ENCODE data around the gene AGPAT4. TPM values are rescaled to one million over a fixed set of nuclear protein-coding genes. Genes with fewer than 3 reads are reported as not detected.

Gene AGPAT4
- total and polyA plus RNA-seq, 2 of the 4 experiments (the other 2 are of a cell fraction), result 3.6 to 3.8 TPM

DNA sequence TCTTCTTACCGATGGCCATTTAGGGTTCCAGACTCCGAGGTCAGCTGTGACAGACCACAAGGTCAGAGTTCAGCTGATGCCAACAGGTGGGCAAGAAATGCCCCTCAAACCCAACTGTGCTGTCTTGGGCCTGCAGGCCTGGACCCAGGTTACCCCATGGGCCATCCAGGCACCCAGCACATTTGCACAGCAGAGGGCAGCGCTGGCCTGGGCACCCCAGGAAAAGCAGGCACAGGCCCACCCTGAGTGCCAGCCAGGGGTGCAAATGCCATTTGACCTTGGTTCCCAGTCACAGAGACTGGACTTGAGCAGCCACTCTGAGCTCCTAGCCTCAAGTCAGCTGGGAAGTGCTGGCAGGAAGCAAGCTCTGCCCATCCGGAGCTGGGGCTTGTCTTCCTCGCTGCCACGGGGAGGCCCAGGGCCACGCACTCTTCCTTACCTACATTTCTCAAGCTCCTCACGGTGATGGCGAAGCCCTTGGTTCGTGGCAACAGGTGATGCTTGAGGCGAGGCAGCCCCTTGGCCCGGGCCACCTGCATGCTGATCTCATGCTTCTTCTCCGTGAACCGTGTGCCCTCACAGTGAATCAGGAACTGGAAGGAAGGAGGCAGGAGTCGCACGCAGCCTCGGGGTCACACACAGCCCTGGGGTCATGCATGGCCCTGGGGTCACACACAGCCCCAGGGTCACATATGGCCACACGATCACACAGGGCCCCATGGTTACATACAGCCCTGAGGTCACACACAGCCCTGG, 120.8 kb downstream of the AGPAT4 start:
- TF ChIP-seq POLR2A (IDR thresholded peaks at IDR 0.05; ENCODE audit: low read depth, low read length) (no peak), RFX5 (IDR thresholded peaks at IDR 0.05; ENCODE audit: low read depth, low read length) (no peak), MAZ (IDR thresholded peaks at IDR 0.05; ENCODE audit: borderline replicate concordance, low read depth, low read length) (no peak), RAD21 (IDR thresholded peaks at IDR 0.05; ENCODE audit: low read length) (peak; percentile 66), MAFK (IDR thresholded peaks at IDR 0.05; ENCODE audit: low read depth, low read length) (no peak), MXI1 (IDR thresholded peaks at IDR 0.05; ENCODE audit: borderline replicate concordance, low read depth, low read length) (no peak), BHLHE40 (IDR thresholded peaks at IDR 0.05; ENCODE audit: low read depth, low read length) (no peak), SMC3 (IDR thresholded peaks at IDR 0.05; ENCODE audit: low read depth, low read length) (peak; percentile 54), FOS (IDR thresholded peaks at IDR 0.05; ENCODE audit: low read depth, low read length) (no peak)
- TF ChIP-seq, protein P1, sequence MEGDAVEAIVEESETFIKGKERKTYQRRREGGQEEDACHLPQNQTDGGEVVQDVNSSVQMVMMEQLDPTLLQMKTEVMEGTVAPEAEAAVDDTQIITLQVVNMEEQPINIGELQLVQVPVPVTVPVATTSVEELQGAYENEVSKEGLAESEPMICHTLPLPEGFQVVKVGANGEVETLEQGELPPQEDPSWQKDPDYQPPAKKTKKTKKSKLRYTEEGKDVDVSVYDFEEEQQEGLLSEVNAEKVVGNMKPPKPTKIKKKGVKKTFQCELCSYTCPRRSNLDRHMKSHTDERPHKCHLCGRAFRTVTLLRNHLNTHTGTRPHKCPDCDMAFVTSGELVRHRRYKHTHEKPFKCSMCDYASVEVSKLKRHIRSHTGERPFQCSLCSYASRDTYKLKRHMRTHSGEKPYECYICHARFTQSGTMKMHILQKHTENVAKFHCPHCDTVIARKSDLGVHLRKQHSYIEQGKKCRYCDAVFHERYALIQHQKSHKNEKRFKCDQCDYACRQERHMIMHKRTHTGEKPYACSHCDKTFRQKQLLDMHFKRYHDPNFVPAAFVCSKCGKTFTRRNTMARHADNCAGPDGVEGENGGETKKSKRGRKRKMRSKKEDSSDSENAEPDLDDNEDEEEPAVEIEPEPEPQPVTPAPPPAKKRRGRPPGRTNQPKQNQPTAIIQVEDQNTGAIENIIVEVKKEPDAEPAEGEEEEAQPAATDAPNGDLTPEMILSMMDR (conservative IDR thresholded peaks at IDR 0.05; ENCODE audit: low read depth, low read length), result peak; percentile 39
- TF ChIP-seq, protein P2, sequence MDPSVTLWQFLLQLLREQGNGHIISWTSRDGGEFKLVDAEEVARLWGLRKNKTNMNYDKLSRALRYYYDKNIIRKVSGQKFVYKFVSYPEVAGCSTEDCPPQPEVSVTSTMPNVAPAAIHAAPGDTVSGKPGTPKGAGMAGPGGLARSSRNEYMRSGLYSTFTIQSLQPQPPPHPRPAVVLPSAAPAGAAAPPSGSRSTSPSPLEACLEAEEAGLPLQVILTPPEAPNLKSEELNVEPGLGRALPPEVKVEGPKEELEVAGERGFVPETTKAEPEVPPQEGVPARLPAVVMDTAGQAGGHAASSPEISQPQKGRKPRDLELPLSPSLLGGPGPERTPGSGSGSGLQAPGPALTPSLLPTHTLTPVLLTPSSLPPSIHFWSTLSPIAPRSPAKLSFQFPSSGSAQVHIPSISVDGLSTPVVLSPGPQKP (IDR thresholded peaks at IDR 0.05; ENCODE audit: borderline replicate concordance, low read depth, low read length), result no peak
- TF ChIP-seq, protein P3, sequence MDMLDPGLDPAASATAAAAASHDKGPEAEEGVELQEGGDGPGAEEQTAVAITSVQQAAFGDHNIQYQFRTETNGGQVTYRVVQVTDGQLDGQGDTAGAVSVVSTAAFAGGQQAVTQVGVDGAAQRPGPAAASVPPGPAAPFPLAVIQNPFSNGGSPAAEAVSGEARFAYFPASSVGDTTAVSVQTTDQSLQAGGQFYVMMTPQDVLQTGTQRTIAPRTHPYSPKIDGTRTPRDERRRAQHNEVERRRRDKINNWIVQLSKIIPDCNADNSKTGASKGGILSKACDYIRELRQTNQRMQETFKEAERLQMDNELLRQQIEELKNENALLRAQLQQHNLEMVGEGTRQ (IDR thresholded peaks at IDR 0.05; ENCODE audit: low read depth, low read length), result no peak
- H3K79me1 ChIP-seq (ENCODE audit: low read depth in 1 of 2, low read length in 2 of 2), result no peaks in the 10 kb centered on the region
- H2AK9ac ChIP-seq (replicated peaks; ENCODE audit: low read depth, low read length, poor library complexity), result no peak overlapping the region
- dilution Hi-C loops (cut with HindIII; ENCODE audit: low sequenced_read_pairs, unreplicated experiment), result no loop called here
- 0 out of 2 replicates have a peak, but pooled peaks have one; percentile 37 for ATAC-seq (ENCODE audit: low read depth)
- H3K4ac ChIP-seq (ENCODE audit: low read depth, low read length), result no peak overlapping the region
- no peak overlapping the region for H3K56ac ChIP-seq (ENCODE audit: extremely low read depth, insufficient read depth, low read length)
- H3K27ac ChIP-seq (ENCODE audit: insufficient read depth, low read length), result no peak overlapping the region
- no peak overlapping the region for H2BK120ac ChIP-seq (ENCODE audit: low read depth, low read length)
- H3K9me3 ChIP-seq (ENCODE audit: control insufficient read depth, insufficient read depth, low read length), result no peaks in the 10 kb centered on the region
- no peaks in the 10 kb centered on the region for H3K27me3 ChIP-seq (ENCODE audit: control insufficient read depth, insufficient read depth, low read length)
- no TSS peak for BruUV-seq (replicated peaks)
- no peak overlapping the region for H3K4me3 ChIP-seq (ENCODE audit: insufficient read depth, low read depth, low read length)
- peak overlapping the region; percentile 8 for H2AFZ ChIP-seq (replicated peaks; ENCODE audit: low read length, poor library complexity)
- H4K91ac ChIP-seq (ENCODE audit: insufficient read depth, low read depth, low read length), result no peak overlapping the region
- no peak overlapping the region for H2BK15ac ChIP-seq (ENCODE audit: low read depth, low read length)
- H3K36me3 ChIP-seq (ENCODE audit: control insufficient read depth, insufficient read depth, low read length), result peaks cover 7% of the 10 kb centered on the region
- H3K9me1 ChIP-seq (ENCODE audit: insufficient read depth, low read length), result no peaks in the 10 kb centered on the region
- H3K4me2 ChIP-seq (ENCODE audit: low read depth, low read length), result no peak overlapping the region
- no peak overlapping the region for H3K14ac ChIP-seq (replicated peaks; ENCODE audit: low read depth, low read length)
- no peak overlapping the region for H3K9ac ChIP-seq (ENCODE audit: low read depth, low read length)
- no peak overlapping the region for H2BK5ac ChIP-seq (ENCODE audit: low read depth, low read length, poor library complexity, severe bottlenecking)
- ChIA-PET POLR2A (ENCODE audit: unreplicated experiment) (no interaction called here), CTCF (interaction anchor here (0.6 to 1.6 kb wide), 2 partner anchors 218 kb away, joined by 3 to 4 read pairs; no protein-coding TSS in a partner anchor)
- H3K23ac ChIP-seq (ENCODE audit: low read depth, low read length), result no peak overlapping the region
- no peak overlapping the region for H4K8ac ChIP-seq (ENCODE audit: low read depth in 2 of 2, low read length in 2 of 2)
- intact Hi-C loops (cut with micrococcal nuclease), result loop anchor here (1.0 kb wide), 1 partner anchor 217 kb away; no protein-coding TSS in a partner anchor
- 99% methylated on average over 14 of the region's 18 CpGs; no CpG with 5 or more reads in 1 of the 2 experiments for WGBS, 2 experiments (ENCODE audit: extremely low coverage in 2 of 2, insufficient read length in 1 of 2)
- H3K18ac ChIP-seq (ENCODE audit: low read depth, low read length), result no peak overlapping the region
- no peak overlapping the region for H2AK5ac ChIP-seq (ENCODE audit: low read depth, low read length)
- no peak overlapping the region for H2BK20ac ChIP-seq (ENCODE audit: low read depth, low read length)
- no peaks in the 10 kb centered on the region for H3K4me1 ChIP-seq (ENCODE audit: control insufficient read depth, insufficient read depth, low read length)
- no peak overlapping the region for H4K5ac ChIP-seq (ENCODE audit: low read depth, low read length)
- in situ Hi-C loops (cut with MboI; ENCODE audit: low sequenced_read_pairs), result no loop called here
- no peak for DNase-seq
- no peaks in the 10 kb centered on the region for H4K20me1 ChIP-seq (ENCODE audit: insufficient read depth, low read length)
